HG03196 (cell line): ENCODE measurements around the gene ALDH1A1.

Source experiments
- ATAC-seq: cut with Tn5 transposase; IDR thresholded peaks from one replicate; pipeline ENCODE4 v1.9.1; 2021; ENCODE audit not compliant: unreplicated experiment

The ALDH1A1 gene

DNA sequence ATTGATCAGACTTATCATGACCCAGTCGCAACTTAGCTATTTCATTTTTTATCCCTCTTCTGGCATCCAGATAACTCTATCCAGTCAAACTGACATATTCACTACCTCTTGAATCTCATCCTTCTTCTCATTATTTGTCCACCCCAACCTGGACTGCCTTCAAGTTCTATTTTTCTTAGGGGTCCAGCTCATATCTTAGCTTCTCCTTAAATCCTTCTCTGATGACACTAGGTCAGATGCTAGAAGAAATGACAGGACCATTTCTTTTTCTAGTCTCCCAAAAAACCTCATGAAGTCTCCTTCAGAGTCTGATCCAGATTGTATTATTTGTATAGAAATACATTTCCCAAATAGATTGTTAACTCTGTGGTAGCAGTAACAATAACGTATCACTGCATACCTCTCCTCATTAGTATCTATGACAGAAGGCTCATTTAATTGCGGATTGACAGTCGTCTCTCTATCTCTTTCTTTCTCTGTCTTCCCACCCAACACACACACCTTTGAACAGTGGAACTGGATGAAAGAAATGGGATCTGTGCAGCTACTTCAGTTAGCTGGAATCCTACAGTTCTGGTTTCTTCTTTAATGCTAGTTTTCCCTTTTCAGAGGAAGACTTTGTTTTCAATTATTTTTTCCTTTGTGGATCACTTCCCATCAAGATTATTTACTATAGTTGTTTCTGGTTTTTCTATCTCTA lies 33.5 kb downstream of the ALDH1A1 start:
- no peak for ATAC-seq

- no peak for ATAC-seq
Measured at GRCh38 chr9:72917892-72918509, 34.9 kb downstream of the ALDH1A1 start.

- no peak for ATAC-seq
Measured at GRCh38 chr9:72915659-72916058, 37.2 kb downstream of the ALDH1A1 start.

- ATAC-seq = no peak
Measured at GRCh38 chr9:72914750-72915149, 38.1 kb downstream of the ALDH1A1 start.

GRCh38 chr9:72913382-72914009 lies 39.4 kb downstream of the ALDH1A1 start:
- ATAC-seq = no peak

DNA sequence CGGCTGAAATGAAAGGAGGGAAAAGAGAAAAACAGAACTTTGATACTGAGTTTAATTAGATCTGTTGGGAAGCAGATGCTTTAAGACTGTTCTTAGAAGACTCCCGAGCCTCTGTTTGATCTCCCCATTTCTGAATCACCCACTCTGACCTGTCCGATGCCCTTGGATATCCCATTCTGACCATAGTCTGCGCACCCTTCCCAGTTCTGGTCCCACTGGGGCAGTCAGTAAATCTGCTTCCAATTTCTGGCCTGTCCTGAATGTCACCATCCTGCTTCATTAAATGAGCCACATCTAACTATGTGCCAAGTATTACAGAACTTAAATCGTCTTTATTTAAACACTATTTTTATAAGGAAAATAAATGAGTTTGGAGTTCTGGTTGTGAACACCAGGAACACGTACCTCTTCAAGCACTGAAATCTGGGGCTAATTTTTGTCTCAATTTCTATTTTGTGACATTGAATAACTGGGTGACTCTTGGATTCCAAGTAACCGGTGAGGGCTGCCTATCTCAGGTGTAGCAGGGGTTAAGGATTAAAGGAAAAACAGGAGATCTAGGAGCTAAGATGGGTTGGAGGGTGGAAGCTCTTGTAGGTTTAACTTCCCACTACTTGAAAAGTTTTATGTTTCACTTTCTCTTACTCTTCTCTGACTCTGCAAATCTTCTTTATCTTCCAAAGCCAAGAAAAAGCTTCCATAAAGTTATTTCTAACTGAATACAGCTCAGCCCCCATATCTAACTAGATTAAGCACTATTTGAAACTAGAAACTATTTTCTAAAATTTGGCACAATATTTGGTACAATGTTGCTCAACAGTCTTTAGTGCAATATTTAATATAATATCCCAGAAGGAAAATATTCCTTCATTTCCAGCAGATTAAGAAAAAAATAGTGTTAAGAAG lies 40.1 kb downstream of the ALDH1A1 start:
- no peak for ATAC-seq

DNA sequence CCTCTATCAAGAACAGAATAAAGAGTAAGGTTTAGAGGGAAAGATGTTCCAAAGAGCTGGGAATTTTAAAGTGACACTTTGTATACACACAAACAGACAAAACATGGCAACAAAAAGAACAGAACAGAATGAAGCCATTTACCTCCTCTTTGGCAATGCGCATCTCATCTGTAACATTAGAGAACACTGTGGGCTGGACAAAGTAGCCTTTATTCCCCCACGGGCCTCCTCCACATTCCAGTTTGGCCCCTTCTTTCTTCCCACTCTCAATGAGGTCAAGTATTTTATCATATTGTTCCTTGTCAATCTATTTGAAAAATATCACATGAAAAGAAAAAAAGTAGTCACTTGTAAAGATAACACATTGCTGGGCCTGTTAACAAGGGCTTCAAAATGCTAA lies 41.0 kb downstream of the ALDH1A1 start:
- ATAC-seq = no peak

- ATAC-seq = no peak
Measured at GRCh38 chr9:72911247-72911775, 41.5 kb downstream of the ALDH1A1 start.

DNA sequence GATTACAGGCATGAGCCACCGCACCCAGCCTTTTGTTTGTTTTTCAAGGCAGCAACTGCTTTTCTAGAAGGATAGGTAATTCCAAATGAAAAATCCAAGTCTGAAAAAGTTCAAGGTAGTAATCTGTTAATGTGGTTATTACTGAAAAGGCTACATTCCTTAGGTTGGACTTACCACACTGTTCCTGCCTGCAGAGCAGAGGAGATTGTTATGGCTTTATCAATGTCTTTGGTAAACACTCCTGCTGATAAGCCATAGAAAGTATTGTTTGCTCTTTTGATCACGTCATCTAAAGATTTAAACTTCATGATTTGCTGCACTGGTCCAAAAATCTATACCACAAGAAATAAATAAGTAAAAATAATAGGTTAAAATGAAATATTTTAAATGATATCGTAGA lies 43.4 kb downstream of the ALDH1A1 start:
- no peak for ATAC-seq

GRCh38 chr9:72907421-72907820 lies 45.4 kb downstream of the ALDH1A1 start:
- ATAC-seq = no peak

DNA sequence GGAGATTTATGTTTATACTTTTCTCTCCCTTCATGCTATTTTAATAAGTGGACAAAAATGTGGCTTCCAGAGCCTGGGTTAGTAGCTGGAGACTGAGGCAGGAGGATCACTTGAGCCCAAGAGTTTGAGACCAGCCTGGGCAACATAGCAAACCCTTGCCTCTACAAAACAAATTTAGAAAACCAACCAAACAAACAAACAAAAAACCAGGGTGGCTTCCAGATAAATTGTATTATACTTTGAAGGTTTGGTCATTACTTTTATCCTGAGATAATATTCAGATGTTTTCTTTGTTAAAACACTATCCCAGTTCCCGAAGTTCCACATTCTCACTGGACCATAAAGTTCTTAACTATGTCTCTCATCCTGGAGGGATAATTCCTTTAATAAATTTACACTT lies 46.0 kb downstream of the ALDH1A1 start:
- ATAC-seq = no peak

DNA sequence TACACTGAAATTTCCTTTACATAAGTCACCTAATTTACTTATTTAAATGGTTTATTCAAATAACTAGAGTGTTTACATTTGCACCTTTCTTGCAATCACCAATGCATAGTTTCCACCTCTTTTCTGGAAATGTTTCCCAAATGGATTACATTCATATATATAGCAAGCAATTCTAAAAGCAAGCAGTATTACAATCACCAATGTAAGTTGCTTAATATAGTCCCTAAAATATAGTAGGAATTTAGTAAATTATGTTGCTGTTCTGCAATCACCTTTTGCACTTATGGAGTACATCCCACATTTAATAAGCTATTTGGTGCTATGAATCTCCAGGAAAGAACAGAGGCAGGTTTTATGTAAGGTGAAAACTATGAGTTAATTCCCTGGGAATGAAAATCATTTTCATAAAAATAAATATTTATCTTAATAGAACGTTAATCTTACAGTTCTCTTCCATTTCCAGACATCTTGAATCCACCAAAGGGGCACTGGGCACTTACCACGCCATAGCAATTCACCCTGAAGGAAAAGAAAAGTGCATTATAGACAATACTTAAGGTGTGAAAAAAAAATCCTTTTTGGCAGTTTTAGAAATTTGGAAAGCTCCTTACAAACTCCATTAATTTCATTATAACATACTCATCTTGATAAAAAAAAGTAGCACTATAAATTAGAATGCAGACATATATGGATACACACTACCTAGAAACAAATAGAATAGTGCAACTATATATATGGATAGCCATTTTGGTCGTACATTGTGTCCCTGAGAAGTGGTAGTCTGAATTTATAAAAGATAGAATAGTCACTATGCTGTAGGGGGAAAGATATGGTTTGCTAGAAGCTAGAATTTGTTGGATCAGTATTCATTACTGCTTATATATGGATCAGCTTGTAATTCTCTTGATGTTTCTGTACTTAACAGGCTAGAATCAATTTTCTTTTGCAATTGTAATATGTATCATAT lies 47.1 kb downstream of the ALDH1A1 start:
- no peak for ATAC-seq

- no peak for ATAC-seq
Measured at GRCh38 chr9:72904267-72905093, 48.4 kb downstream of the ALDH1A1 start.

GRCh38 chr9:72903103-72903502 lies 49.8 kb downstream of the ALDH1A1 start:
- no peak for ATAC-seq

DNA sequence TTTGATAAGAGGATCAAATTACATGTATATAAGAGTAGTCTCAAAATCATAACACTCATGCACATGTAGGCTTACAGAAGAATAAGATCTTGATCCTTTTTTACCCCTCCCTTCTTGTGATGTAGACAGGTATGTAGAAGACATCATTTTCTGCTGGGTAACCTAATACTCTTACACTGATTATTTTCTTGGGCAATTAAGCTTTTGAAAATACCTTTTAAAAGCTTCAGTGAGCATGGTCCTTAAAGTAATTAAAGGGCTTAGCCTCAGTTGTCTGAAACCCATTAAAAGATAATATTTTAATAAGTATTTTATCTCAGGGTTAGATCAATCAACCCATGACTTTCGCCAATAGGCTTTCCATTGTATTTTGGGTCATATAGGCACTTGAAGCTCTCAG lies 50.6 kb downstream of the ALDH1A1 start:
- ATAC-seq = no peak

- ATAC-seq = no peak
Measured at GRCh38 chr9:72899734-72900477, 52.9 kb downstream of the ALDH1A1 start.

DNA sequence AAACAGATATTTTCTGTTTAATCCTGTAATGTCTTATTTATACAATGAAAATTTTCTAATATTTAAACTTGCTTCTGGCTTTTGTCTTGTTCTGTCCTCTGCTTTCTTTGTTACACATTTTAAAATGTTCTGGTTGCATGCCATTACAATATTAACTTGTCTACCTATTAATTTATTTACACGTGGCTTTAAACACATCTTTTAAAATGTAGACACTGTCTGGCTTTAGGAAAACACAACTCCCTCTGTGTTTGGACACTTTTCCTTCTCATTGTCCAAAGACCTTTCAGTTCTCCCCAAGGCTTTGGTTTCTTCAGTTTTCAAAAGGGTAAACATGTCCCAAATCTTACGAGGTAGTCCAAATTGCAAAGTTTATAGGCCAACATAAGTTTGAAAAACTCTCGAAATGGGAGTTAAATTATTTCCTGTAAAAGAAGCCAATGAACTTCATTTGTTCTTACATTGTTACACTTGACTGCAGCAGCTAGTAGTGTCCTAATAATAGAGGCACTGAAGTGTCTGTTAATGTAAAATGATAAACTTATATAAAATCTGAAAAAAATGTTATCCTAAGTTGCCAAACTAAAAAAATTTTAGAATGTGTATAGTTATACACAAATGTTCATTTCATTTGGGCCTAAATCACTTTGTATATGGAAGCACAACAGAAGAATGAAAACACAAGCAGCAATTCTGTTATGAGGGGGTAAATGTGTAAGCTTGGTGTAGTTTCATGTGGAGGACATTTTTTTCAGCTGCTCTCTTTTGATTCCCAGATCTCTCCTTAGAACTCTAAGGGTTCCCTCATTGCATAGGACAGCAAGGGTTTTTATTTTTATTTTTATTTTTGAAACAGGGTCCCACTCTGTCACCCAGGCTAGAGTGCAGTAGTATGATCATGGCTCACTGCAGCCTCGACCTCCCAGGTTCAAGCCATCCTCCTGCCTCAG lies 53.8 kb downstream of the ALDH1A1 start:
- ATAC-seq = no peak
